ENCODE data around the gene BRCA2.

Gene BRCA2

DNA sequence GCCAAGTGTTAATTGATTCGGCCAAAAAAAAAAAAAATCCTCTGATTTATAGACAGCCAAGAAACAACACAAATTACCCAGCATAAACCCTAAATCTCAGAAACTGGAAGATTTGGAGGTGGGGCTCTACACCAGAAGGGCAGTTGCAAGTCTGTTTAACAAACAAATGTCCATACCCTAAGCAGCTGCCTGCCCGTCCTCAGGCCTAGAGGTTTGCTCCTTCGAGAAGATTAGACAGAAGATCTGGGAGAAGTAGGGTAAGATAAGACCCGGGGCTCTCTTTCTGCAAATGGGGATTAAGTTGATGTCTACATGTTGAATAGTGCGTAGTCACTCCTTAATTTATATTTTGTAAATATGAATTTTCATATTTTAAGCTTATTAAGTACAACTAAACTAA is 116.1 kb downstream of the BRCA2 start:
- no peak for DNase-seq

DNA sequence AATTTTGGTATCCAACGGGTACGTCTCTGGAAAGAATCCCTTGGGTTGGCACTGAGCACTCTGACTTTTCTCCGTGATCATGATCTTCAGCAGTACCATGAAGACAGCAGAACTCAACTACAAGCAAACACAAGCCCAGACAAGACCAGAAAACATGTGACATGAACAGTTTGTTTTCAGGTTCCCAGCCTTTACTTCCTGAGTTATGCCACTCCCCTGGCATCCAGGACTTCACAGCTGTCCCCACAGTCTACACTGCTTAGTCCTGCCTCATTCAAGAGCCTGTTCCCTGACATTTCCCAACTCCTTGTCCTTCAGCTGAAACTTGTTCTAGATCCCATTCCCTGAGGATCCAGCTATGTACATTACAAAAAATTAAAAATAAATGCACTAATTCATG is 117.5 kb downstream of the BRCA2 start:
- DNase-seq: no peak

DNA sequence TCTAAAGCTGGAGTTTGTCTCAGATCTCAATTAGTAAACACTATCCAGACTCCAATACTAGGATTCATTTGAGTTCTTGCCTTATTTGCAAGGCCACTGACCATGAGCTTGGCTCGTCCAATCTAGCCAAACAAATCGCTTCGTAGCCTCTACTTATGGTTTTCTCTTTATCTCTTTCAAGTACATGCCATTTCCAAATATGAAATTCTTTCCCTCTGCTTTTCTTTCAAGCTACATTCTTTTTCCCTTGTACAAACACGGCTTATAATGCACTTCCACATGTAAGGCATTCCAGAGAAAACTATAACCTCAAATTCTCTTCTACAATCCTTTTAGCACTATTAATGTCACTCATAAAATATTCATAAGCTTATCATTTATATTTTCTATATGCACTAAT is 123.6 kb downstream of the BRCA2 start:
- no peak for DNase-seq

DNA sequence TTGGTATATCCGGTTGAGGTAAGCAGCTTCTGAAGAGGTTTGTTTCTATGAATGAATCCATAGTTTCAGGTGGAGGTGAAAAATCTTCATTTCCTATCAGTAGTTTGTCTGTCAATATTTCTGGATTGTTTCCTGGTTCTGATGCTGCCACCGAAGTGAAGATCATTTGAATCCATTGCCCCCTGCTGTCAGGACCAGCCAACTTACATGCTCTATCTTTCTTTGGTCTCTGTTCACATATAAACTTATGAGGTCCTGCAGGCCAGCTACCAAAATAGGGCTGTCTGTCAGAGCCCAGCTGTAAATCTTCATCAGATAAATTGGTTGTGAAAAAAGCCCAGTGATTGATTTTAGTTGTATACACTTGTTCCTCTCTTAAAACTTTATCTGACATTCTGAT is 127.8 kb downstream of the BRCA2 start:
- DNase-seq: no peak

DNA sequence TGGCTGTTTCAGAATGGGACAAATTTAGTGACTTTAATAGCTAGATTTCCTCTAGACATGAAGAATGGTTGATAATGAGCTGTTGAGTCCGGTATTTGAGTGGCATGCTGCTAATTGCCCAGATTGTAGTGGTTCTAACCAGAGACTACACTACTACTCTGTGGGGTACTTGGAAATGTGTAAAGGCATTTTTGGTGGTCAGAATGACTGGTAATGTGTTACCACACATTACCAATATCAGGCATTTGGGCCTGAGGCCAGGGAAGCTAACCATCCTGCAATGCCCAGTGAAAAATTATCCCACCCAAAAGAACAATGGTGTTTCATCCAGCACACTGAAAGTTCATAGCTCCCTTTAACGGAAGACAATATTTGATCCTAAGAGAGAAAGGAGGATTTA is 130.2 kb downstream of the BRCA2 start:
- no peak for DNase-seq

DNA sequence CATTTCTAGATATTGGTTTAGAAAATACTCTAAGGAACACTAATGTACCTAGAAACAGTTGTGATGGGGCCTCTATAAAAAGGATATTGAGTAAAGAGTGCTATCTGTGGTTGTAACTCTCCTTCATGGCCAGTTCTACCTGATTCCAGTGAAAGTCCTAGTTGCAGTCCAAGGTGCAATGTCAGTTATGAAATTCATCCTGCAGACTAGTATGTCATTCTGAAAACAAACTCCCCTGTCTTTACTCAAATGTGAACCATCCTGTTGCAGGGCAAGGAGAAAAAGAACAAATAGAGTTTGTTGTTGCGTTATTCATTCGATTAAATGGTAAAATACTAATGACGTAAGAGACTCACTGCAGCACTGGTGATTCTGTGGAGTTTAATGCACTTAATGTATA is 130.9 kb downstream of the BRCA2 start:
- no peak for DNase-seq

DNA sequence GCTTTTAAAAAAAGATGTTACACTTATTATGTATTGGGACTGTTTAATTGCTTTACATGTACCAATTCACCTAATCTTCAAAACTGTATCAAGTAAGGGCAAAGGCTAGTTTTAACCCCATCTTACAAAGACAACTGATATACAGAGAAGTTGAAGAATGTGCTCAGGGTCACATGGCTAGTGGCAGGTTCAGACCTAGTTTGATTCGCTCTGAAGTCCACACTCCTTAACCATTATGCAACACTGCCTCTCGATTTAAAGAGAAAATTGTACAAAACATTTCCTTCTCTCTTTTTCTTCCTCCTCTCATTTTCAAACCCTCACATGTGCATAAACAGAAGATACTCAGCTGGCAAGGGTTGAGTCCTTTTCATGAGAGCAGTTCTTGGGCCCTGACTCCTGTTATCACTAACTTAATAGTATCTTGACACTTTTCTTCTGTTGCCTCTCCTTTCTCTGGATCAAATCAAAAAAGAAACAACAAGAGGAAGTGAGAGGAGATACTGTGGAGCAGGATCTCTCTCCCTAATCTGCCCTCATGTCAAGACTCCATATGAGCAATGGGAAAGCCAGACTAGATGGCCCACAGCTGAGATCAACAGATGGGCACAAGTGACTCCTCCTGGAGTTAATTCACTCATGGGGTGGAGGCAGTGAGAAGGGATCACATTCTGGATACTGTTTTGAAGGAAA is 131.6 kb downstream of the BRCA2 start:
- no peak for DNase-seq

DNA sequence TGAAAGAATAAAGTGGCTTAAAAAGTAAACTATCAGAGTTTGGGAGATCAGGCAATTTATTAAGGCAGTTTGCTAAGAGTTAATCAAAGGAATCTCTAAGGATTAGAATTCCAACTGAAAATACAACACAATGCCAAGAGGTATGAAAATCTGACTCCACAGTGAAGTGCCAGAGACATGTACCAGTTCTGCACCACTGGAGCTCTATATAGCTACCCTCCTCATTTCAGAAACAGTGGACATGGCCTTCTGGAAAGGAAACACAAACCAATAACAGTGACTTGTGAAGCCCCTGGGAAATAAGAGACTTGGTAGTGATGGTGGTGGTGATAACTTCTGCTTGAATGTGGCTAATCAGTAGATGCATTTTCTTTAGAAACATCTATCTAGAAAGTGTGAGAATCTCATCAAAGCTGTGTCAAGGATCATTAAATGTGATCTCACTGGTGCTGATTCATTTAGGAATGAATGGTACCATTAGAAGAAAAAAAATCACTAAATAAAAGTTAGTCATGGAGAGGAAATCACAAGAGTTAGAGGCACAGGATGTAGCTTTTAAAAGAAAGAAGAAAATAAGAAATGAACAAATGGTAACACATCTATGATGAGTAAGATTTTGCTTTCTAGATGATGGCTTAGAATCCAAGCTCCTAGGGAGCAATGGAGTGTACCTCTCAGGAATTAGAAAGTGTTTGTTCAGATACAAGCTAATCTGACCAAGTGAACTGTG is 132.8 kb downstream of the BRCA2 start:
- no peak for DNase-seq

DNA sequence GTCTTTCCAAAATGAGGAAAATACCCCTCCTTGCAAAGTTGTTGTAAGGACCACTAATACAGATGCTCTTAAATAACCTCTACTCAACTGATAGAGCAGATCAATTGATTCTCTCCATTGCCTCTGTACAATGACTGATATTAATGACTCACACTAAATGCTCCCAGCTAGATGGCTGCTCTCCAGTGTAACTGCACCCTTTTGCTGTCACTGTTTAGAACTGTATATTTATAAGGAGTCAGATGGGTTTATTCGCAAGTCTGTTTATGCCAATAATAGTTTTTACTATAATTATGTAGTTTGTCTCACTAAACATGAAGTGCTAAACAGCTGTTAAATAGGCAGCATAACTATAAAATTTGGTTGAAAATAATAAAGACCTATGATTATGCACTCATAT is 133.7 kb downstream of the BRCA2 start:
- no peak for DNase-seq
